Endothelial cell (in vitro differentiated cells): Measurements from ENCODE around the gene SMAD6. TPM values are rescaled to one million over a fixed set of nuclear protein-coding genes. Genes with fewer than 3 reads are reported as not detected.

Experiments used
- DNase-seq: peaks from one replicate; pipeline ENCODE4 v3.0.0; 2021; ENCODE audit warnings: low spot score
- H3K27ac Mint-ChIP-seq: one replicate; pipeline ENCODE4 v1.8.0; 2021; ENCODE audit warnings: mixed read lengths, inconsistent platforms; ENCODE audit not compliant: unreplicated experiment
- H3K27me3 Mint-ChIP-seq: one replicate; pipeline ENCODE4 v1.8.0; 2021; ENCODE audit warnings: mild to moderate bottlenecking, moderate library complexity, mixed read lengths, inconsistent platforms; ENCODE audit not compliant: unreplicated experiment
- H3K36me3 Mint-ChIP-seq: one replicate; pipeline ENCODE4 v1.8.0; 2021; ENCODE audit warnings: mild to moderate bottlenecking, low read depth, mixed read lengths, inconsistent platforms; ENCODE audit not compliant: unreplicated experiment
- H3K4me1 Mint-ChIP-seq: one replicate; pipeline ENCODE4 v1.8.0; 2021; ENCODE audit warnings: mild to moderate bottlenecking, mixed read lengths, inconsistent platforms; ENCODE audit not compliant: unreplicated experiment
- H3K4me3 Mint-ChIP-seq: one replicate; pipeline ENCODE4 v1.8.0; 2021; ENCODE audit warnings: mild to moderate bottlenecking, mixed read lengths, inconsistent platforms; ENCODE audit not compliant: unreplicated experiment
- H3K9me3 Mint-ChIP-seq: one replicate; pipeline ENCODE4 v1.8.0; 2021; ENCODE audit warnings: mixed read lengths, inconsistent platforms; ENCODE audit not compliant: unreplicated experiment
- total RNA-seq: library from RNA; stranded (reverse); fragmentation: NEBNext Ultra II Directional; extraction: Animal tissue kit (Norgen Biotek cat#: 25700); gene quantifications from one replicate; pipeline ENCODE4 v1.2.1, GENCODE V29; 2021; ENCODE audit not compliant: unreplicated experiment
- TF ChIP-seq, protein P1 (sequence below): fragments of 200-600 bp; sonication (generic); IDR thresholded peaks from one replicate; pipeline ENCODE4 v1.5.0; 2021; ENCODE audit warnings: antibody characterized with exemption; ENCODE audit not compliant: unreplicated experiment

SMAD6 gene
- total RNA-seq, 1 donor from 2014 or later = 21.3 TPM

DNA sequence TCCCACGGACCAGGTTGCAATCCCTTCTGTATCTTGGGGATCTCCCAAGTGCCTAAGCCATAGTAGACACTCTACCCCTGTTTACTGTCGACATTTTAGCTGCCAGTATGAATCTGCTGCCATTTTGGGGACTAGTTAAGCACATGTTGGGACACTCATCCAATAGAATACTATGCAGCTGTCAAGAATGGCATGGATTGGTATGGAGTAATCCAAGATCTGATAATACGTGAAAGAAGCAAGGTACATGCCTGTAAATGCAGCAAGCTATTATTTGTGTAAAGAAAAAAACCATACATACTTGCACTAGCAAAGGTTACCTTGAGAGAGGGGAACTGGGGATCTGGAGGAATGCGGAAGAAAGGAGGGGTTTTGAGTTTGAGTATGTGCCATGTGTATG, 129.3 kb downstream of the SMAD6 start:
- no peaks in the 10 kb centered on the region for H3K4me1 Mint-ChIP-seq
- H3K27me3 Mint-ChIP-seq = peaks cover 3% of the 10 kb centered on the region
- no peak overlapping the region for H3K27ac Mint-ChIP-seq
- H3K4me3 Mint-ChIP-seq = no peak overlapping the region
- no peak for DNase-seq
- TF ChIP-seq, protein P1, sequence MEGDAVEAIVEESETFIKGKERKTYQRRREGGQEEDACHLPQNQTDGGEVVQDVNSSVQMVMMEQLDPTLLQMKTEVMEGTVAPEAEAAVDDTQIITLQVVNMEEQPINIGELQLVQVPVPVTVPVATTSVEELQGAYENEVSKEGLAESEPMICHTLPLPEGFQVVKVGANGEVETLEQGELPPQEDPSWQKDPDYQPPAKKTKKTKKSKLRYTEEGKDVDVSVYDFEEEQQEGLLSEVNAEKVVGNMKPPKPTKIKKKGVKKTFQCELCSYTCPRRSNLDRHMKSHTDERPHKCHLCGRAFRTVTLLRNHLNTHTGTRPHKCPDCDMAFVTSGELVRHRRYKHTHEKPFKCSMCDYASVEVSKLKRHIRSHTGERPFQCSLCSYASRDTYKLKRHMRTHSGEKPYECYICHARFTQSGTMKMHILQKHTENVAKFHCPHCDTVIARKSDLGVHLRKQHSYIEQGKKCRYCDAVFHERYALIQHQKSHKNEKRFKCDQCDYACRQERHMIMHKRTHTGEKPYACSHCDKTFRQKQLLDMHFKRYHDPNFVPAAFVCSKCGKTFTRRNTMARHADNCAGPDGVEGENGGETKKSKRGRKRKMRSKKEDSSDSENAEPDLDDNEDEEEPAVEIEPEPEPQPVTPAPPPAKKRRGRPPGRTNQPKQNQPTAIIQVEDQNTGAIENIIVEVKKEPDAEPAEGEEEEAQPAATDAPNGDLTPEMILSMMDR = no peak
- no peaks in the 10 kb centered on the region for H3K9me3 Mint-ChIP-seq
- no peaks in the 10 kb centered on the region for H3K36me3 Mint-ChIP-seq

DNA sequence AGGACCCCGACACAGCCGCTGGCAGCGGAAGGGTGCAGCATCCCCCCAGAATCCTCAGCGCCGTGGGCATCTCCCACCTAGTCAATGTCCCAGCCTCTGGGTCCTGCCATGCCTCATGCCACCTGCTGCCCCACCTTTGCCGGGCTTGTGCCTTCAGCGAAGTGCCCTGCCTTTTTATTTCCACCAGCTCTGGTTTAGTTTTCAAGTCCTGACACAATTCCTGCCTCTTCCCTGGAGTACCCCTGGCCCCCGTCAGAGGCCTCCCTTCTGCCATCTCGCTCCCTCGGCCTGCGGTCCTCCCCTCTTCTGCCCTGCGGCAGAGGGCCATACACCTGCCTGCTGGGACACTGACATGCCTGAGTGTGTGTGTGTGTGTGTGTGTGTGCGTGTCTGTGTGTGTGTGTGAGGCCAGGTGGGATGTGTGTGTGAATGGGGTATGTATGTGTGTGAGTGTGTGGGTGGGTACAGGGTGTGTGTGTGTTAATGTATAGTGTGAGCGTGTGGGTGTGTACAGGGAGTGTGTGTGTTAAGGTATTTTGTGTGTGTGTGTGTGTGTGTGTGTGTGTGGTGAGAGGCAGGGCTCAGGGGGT, 129.9 kb downstream of the SMAD6 start:
- Mint-ChIP-seq H3K9me3 (no peaks in the 10 kb centered on the region), H3K27ac (no peak overlapping the region), H3K27me3 (peaks cover 3% of the 10 kb centered on the region)

More for the DNA sequence above, 129.9 kb downstream of the SMAD6 start:
- TF ChIP-seq, protein P1 = no peak
- H3K4me1 Mint-ChIP-seq = no peaks in the 10 kb centered on the region
- DNase-seq = no peak
- no peak overlapping the region for H3K4me3 Mint-ChIP-seq
- no peaks in the 10 kb centered on the region for H3K36me3 Mint-ChIP-seq

Other genes with a start within 250 kb of the SMAD6 start
- gene SNAPC5, start 204.5 kb upstream of the SMAD6 start, total RNA-seq = 16.2 TPM
- gene RPL4, start 197.4 kb upstream of the SMAD6 start, total RNA-seq = 3,652 TPM
- 19.3 TPM for gene ZWILCH, start 196.9 kb upstream of the SMAD6 start, total RNA-seq
- gene LCTL, start 136.2 kb upstream of the SMAD6 start, total RNA-seq = not detected